K562 (cell line): Measurements from ENCODE around the gene ZFP30. TPM values are rescaled to one million over a fixed set of nuclear protein-coding genes. Genes with fewer than 3 reads are reported as not detected.
A peak's percentile ranks its signal among the peaks of the same experiment; 100 is the strongest.

Source experiments
- ATAC-seq: fragments of 200-7000 bp; cut with Tn5 transposase; 3 replicates; pipeline ENCODE4 v1.9.1; 2020; ENCODE audit warnings: moderate library complexity
- BruUV-seq: library from RNA; stranded (reverse); fragments of 400-500 nt; replicated peaks from 2 replicates; lab custom pipeline; 2021; lab: Mats Ljungman, UMichigan
- CTCF ChIA-PET: fragments of 300-600 bp; formaldehyde crosslinking; extraction: SDS; loops from one replicate; lab custom pipeline; 2021; ENCODE audit warnings: low intra/inter-chr PET ratio; lab: Yijun Ruan, JAX
- POLR2A ChIA-PET: fragments of 300-600, 350-650 bp; sonication (Branson Sonifier 250); formaldehyde crosslinking; extraction: SDS; loops from one replicate; lab custom pipeline; 2021; ENCODE audit warnings: antibody characterized with exemption, inconsistent platforms; lab: Yijun Ruan, JAX
- DNase-seq, 4 experiments: peaks; one replicate each; pipeline versions ENCODE4 v3.0.0 to v3.0.0-alpha.2; 2011 to 2018; ENCODE audit warnings: low spot score in 3 of 4, mixed read lengths in 3 of 4; ENCODE audit errors: extremely low read depth in 1 of 4
- FAIRE-seq: peaks from 2 replicates; lab custom pipeline; 2011; peaks lifted over from hg19 to GRCh38; lab: Jason Lieb, UNC
- H2AFZ ChIP-seq: 2 replicates; pipeline ENCODE4 v1.6.0; 2011; ENCODE audit warnings: low read depth, low read length, control low read depth, inconsistent platforms
- H3K27ac ChIP-seq: fragments of 200-600 bp; 3 replicates; pipeline ENCODE4 v1.8.0; 2011; ENCODE audit warnings: low read depth, mild to moderate bottlenecking, control low read depth, inconsistent platforms, low read length, moderate library complexity, mixed read lengths; ENCODE audit errors: extremely low read depth
- H3K27me3 ChIP-seq, 2 experiments: fragments of 300-600 bp in 1 of 2; 2 replicates in 1 of 2; 3 replicates in 1 of 2; pipeline versions ENCODE4 v1.6.0 to v1.8.0; 2011; ENCODE audit warnings: inconsistent platforms in 2 of 2, low read length in 2 of 2, mild to moderate bottlenecking in 1 of 2, mixed read lengths in 1 of 2, moderate library complexity in 1 of 2; ENCODE audit not compliant: control insufficient read depth in 2 of 2, insufficient read depth in 2 of 2
- H3K36me3 ChIP-seq: fragments of 300-600 bp; 3 replicates; pipeline ENCODE4 v1.8.0; 2011; ENCODE audit warnings: mild to moderate bottlenecking, low read length, inconsistent platforms; ENCODE audit not compliant: control insufficient read depth, insufficient read depth
- H3K4me1 ChIP-seq, 2 experiments: fragments of 200-600 bp in 1 of 2; replicated peaks in 1 of 2; 2 replicates in 1 of 2; 3 replicates in 1 of 2; pipeline versions ENCODE4 v1.5.1 to v1.8.0; 2011; ENCODE audit warnings: inconsistent platforms in 2 of 2, low read length in 2 of 2, mild to moderate bottlenecking in 1 of 2, mixed read lengths in 1 of 2, moderate library complexity in 1 of 2; ENCODE audit not compliant: control insufficient read depth in 2 of 2, insufficient read depth in 2 of 2
- H3K4me2 ChIP-seq: 2 replicates; pipeline ENCODE4 v1.6.1; 2011; ENCODE audit warnings: low read length, control low read depth, inconsistent platforms, mixed read lengths; ENCODE audit not compliant: insufficient read depth
- H3K4me3 ChIP-seq: fragments of 200-600 bp; sonication (generic), shearing (Covaris generic); 2 replicates; pipeline ENCODE4 v1.5.1; 2016; ENCODE audit warnings: control low read depth, inconsistent platforms
- H3K79me2 ChIP-seq: fragments of 200-600 bp; 3 replicates; pipeline ENCODE4 v1.8.0; 2011; ENCODE audit warnings: low read length, inconsistent platforms; ENCODE audit not compliant: control insufficient read depth, insufficient read depth
- H3K9ac ChIP-seq, 2 experiments: 2 replicates each; pipeline versions ENCODE4 v1.6.0 to v1.6.1; 2011; ENCODE audit warnings: low read depth in 2 of 2, low read length in 2 of 2, control low read depth in 1 of 2, inconsistent platforms in 1 of 2, mild to moderate bottlenecking in 1 of 2, mixed read lengths in 1 of 2; ENCODE audit not compliant: insufficient read depth in 1 of 2
- H3K9me1 ChIP-seq: one replicate; pipeline ENCODE4 v1.6.0; 2011; ENCODE audit warnings: inconsistent platforms, mild to moderate bottlenecking, low read length, moderate library complexity; ENCODE audit not compliant: control insufficient read depth, insufficient read depth
- H3K9me3 ChIP-seq: replicated peaks from 2 replicates; pipeline ENCODE4 v1.5.1; 2011; ENCODE audit warnings: low read depth, low read length, inconsistent platforms; ENCODE audit not compliant: control insufficient read depth, insufficient read depth
- H4K20me1 ChIP-seq: replicated peaks from 2 replicates; pipeline ENCODE4 v1.6.1; 2011; ENCODE audit warnings: low read length, inconsistent platforms, mixed read lengths; ENCODE audit not compliant: control insufficient read depth, insufficient read depth
- HCFC1 ChIP-seq: IDR thresholded peaks from 2 replicates; pipeline ENCODE4 v1.6.1; 2012; ENCODE audit warnings: low read depth, low read length, improper control_type of control experiment
- MECOM ChIP-seq: fragments of 250-450 bp; sonication (Bioruptor Pico); IDR thresholded peaks from 2 replicates; pipeline ENCODE4 v1.8.0; 2022; ENCODE audit warnings: inconsistent platforms
- STAT5B ChIP-seq: fragments of 250-450 bp; sonication (Bioruptor Pico); IDR thresholded peaks from 2 replicates; pipeline ENCODE4 v1.8.0; 2021; ENCODE audit warnings: mild to moderate bottlenecking, inconsistent platforms
- TFAM ChIP-seq: fragments of 250-450 bp; sonication (Bioruptor Pico); conservative IDR thresholded peaks from 2 replicates; pipeline ENCODE4 v1.5.0; 2021; ENCODE audit warnings: mild to moderate bottlenecking, moderate library complexity
- XRCC3 ChIP-seq: fragments of 450-650 bp; IDR thresholded peaks from 2 replicates; pipeline ENCODE4 v1.6.1; 2017; ENCODE audit warnings: mild to moderate bottlenecking, moderate library complexity
- ZNF274 ChIP-seq: IDR thresholded peaks from 2 replicates; pipeline ENCODE4 v1.6.1; 2011; ENCODE audit warnings: low read depth, mild to moderate bottlenecking, low read length, moderate library complexity, borderline replicate concordance
- WGBS: fragments of 100-300 bp; shearing (Covaris generic); methylation state at CpG from one replicate; pipeline ENCODE4 v1.1.6; 2016; ENCODE audit warnings: low coverage, mixed read lengths; ENCODE audit not compliant: insufficient coverage; ENCODE audit errors: missing lambda C conversion rate; 5-methylcytosine and 5-hydroxymethylcytosine counted together
- in situ Hi-C: fragments of 300-500 bp; cut with MboI; formaldehyde crosslinking; loops from 4 replicates; pipeline ENCODE4 v1.15.0; 2018; ENCODE audit warnings: inconsistent platforms, mixed read lengths
- intact Hi-C: fragments of 100-400 bp; cut with micrococcal nuclease; formaldehyde crosslinking; loops from 2 replicates; pipeline ENCODE4 v1.14.2; 2022
- polyA plus RNA-seq, 8 experiments: library from polyadenylated mRNA; depleted of rRNA in 4 of 8; stranded (reverse) in 5 of 8; unstranded in 3 of 8; fragments of >200 nt; fragmentation: Nextera tagmentation in 2 of 8; fragmentation: Illumina TruSeq in 1 of 8; extraction: Ambion mirVana in 2 of 8; extraction: Trizol in 1 of 8; gene quantifications; 2 replicates each; pipeline versions ENCODE4 v1.2.1 to v1.2.3, GENCODE V29; 2011 to 2014; ENCODE audit warnings: inconsistent platforms in 1 of 8, missing spikeins in 1 of 8
- small RNA-seq: library from RNA; depleted of rRNA; stranded (forward); fragments of <200 nt; gene quantifications from one replicate; pipeline ENCODE3, GENCODE V24; 2014
- total RNA-seq, 7 experiments: library from RNA; depleted of rRNA in 6 of 7; stranded (reverse); fragments of >200 nt in 6 of 7; fragmentation: Illumina TruSeq in 2 of 7; extraction: Trizol in 2 of 7; gene quantifications; 2 replicates each; pipeline versions ENCODE4 v1.2.1 to v1.2.3, GENCODE V29; 2011 to 2021; ENCODE audit warnings: low replicate concordance in 1 of 7
- TF ChIP-seq, protein P1 (sequence below): sonication (generic); formaldehyde crosslinking; IDR thresholded peaks from 2 replicates; pipeline ENCODE4 v1.9.0; 2022; ENCODE audit warnings: mild to moderate bottlenecking, missing genetic modification reagents

ZFP30 gene
- total and polyA plus RNA-seq, 9 of the 15 experiments (the other 6 are each of a cell fraction or from before 2014, with no cell fraction given), result 1.1 to 11.3 (median 4.9) TPM

DNA sequence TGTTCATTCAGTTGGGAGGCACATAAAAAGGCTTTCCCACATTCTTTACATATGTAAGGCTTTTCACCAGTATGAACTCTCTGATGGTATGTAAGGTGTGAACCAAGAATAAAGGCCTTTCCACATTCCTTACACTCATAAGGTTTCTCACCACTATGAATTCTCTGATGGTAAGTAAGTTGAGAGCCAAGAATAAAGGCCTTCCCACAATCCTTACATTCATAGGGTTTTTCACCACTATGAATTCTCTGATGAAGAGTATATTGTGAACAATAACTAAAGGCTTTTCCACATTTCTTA, 89.9 kb downstream of the ZFP30 start:
- ChIA-PET CTCF (no interaction called here), POLR2A (no interaction called here)
- FAIRE-seq (no peak), DNase-seq (no peak), ATAC-seq (no peak)
- intact Hi-C loops (no loop called here), in situ Hi-C loops (no loop called here)
- Histone ChIP-seq H3K4me2 (no peak overlapping the region), H3K36me3 (no peaks in the 10 kb centered on the region), H3K4me3 (no peak overlapping the region), H3K9me1 (no peaks in the 10 kb centered on the region), H2AFZ (no peak overlapping the region), H3K27ac (no peak overlapping the region), H3K79me2 (no peaks in the 10 kb centered on the region), H3K9ac (no peak overlapping the region), H4K20me1 (no peaks in the 10 kb centered on the region), H3K27me3 (no peaks in the 10 kb centered on the region), H3K9me3 (peaks cover 13% of the 10 kb centered on the region), H3K4me1 (no peaks in the 10 kb centered on the region)
- BruUV-seq, result no TSS peak
- TF ChIP-seq ZNF274 (peak; percentile 84; the same call in 1 of the 2 replicates), HCFC1 (no peak), STAT5B (CRISPR knock-in tag) (no peak), TFAM (CRISPR knock-in tag) (no peak), MECOM (CRISPR knock-in tag) (no peak)

GRCh38 chr19:37564624-37565369, 90.5 kb downstream of the ZFP30 start:
- FAIRE-seq, result no peak
- no peaks in the 10 kb centered on the region for H4K20me1 ChIP-seq
- ATAC-seq, result no peak
- no peaks in the 10 kb centered on the region for H3K4me1 ChIP-seq
- intact Hi-C loops (no loop called here), in situ Hi-C loops (no loop called here)
- POLR2A ChIA-PET, result no interaction called here
- H3K9ac ChIP-seq, result no peak overlapping the region
- no peaks in the 10 kb centered on the region for H3K36me3 ChIP-seq
- H3K4me2 ChIP-seq, result no peak overlapping the region
- H3K27me3 ChIP-seq, result no peaks in the 10 kb centered on the region
- H2AFZ ChIP-seq, result no peak overlapping the region
- CTCF ChIA-PET, result no interaction called here
- peaks cover 13% of the 10 kb centered on the region for H3K9me3 ChIP-seq
- H3K27ac ChIP-seq, result no peak overlapping the region
- 11% methylated on average over 7 of the region's 7 CpGs for WGBS
- H3K79me2 ChIP-seq, result no peaks in the 10 kb centered on the region
- DNase-seq, result no peak
- H3K4me3 ChIP-seq, result no peak overlapping the region
- TF ChIP-seq, protein P1, sequence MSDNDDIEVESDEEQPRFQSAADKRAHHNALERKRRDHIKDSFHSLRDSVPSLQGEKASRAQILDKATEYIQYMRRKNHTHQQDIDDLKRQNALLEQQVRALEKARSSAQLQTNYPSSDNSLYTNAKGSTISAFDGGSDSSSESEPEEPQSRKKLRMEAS, result no peak
- peak; percentile 99 for TF ChIP-seq ZNF274
- TF ChIP-seq XRCC3, result no peak
- BruUV-seq, result no TSS peak
- H3K9me1 ChIP-seq, result no peaks in the 10 kb centered on the region

Small RNA genes lying within 50 kb of the gene (small RNA-seq; reads per million reads assigned to genes)
- not detected for gene SELENOKP1

Other genes starting within 250 kb of the ZFP30 start
- 5.1 and 5.6 TPM in 2 replicates for gene ZNF569, start 188.0 kb downstream of the ZFP30 start, total RNA-seq (2014; rRNA removed)
- 4.9 and 5.7 TPM in 2 replicates for gene ZNF569, start 188.0 kb downstream of the ZFP30 start, total RNA-seq (2014; rRNA removed; fragmentation: Illumina TruSeq; extraction: Trizol)
- gene ZNF569, start 188.0 kb downstream of the ZFP30 start, total RNA-seq (2015; rRNA removed; fragmentation: Illumina TruSeq; extraction: Trizol), result 5.4 and 5.7 TPM in 2 replicates
- gene ZNF569, start 188.0 kb downstream of the ZFP30 start, total RNA-seq (2021), result 4.1 and 4.9 TPM in 2 replicates
- gene ZNF569, start 188.0 kb downstream of the ZFP30 start, polyA plus RNA-seq (2011; rRNA removed), result 0.93 and 2.8 TPM in 2 replicates
- 3.0 and 4.5 TPM in 2 replicates for gene ZNF569, start 188.0 kb downstream of the ZFP30 start, polyA plus RNA-seq (2014; fragmentation: Illumina TruSeq; extraction: Trizol)
- gene ZNF569, start 188.0 kb downstream of the ZFP30 start, polyA plus RNA-seq (2014; fragmentation: Nextera tagmentation; extraction: Ambion mirVana), result 1 to 10 TPM; 2.1 to 3.9 TPM
- 2.8 and 3.1 TPM in 2 replicates for gene ZNF569, start 188.0 kb downstream of the ZFP30 start, polyA plus RNA-seq (2014; rRNA removed)
- 0.09 and 0.45 TPM in 2 replicates for gene ZNF570, start 186.1 kb downstream of the ZFP30 start, total RNA-seq (2014; rRNA removed)
- 0.64 and 0.73 TPM in 2 replicates for gene ZNF570, start 186.1 kb downstream of the ZFP30 start, total RNA-seq (2014; rRNA removed; fragmentation: Illumina TruSeq; extraction: Trizol)
- gene ZNF570, start 186.1 kb downstream of the ZFP30 start, total RNA-seq (2015; rRNA removed; fragmentation: Illumina TruSeq; extraction: Trizol), result 0.22 and 0.60 TPM in 2 replicates
- gene ZNF570, start 186.1 kb downstream of the ZFP30 start, total RNA-seq (2021), result 0.54 and 0.60 TPM in 2 replicates
- gene ZNF570, start 186.1 kb downstream of the ZFP30 start, polyA plus RNA-seq (2011; rRNA removed), result 0.05 and 0.95 TPM in 2 replicates
- 0.58 and 0.59 TPM in 2 replicates for gene ZNF570, start 186.1 kb downstream of the ZFP30 start, polyA plus RNA-seq (2014; fragmentation: Illumina TruSeq; extraction: Trizol)
- gene ZNF570, start 186.1 kb downstream of the ZFP30 start, polyA plus RNA-seq (2014; fragmentation: Nextera tagmentation; extraction: Ambion mirVana), result under 1 TPM; 0.11 to 0.38 TPM
- 0.23 and 0.57 TPM in 2 replicates for gene ZNF570, start 186.1 kb downstream of the ZFP30 start, polyA plus RNA-seq (2014; rRNA removed)
- 0.04 TPM in 1 of 2 replicates, not detected in the other for gene ZNF793, start 148.5 kb downstream of the ZFP30 start, total RNA-seq (2014; rRNA removed)
- gene ZNF793, start 148.5 kb downstream of the ZFP30 start, total RNA-seq (2014; rRNA removed; fragmentation: Illumina TruSeq; extraction: Trizol), result not detected in 2 replicates
- 0.08 TPM in 1 of 2 replicates, not detected in the other for gene ZNF793, start 148.5 kb downstream of the ZFP30 start, total RNA-seq (2015; rRNA removed; fragmentation: Illumina TruSeq; extraction: Trizol)
- gene ZNF793, start 148.5 kb downstream of the ZFP30 start, total RNA-seq (2021), result 0.02 TPM in 1 of 2 replicates, not detected in the other
- not detected in 2 replicates for gene ZNF793, start 148.5 kb downstream of the ZFP30 start, polyA plus RNA-seq (2011; rRNA removed)
- gene ZNF793, start 148.5 kb downstream of the ZFP30 start, polyA plus RNA-seq (2014; fragmentation: Illumina TruSeq; extraction: Trizol), result 0.04 TPM in 1 of 2 replicates, not detected in the other
- under 1 TPM in 1 of 2 experiments, not detected in 1; 0.03 TPM for gene ZNF793, start 148.5 kb downstream of the ZFP30 start, polyA plus RNA-seq (2014; fragmentation: Nextera tagmentation; extraction: Ambion mirVana)
- not detected in 2 replicates for gene ZNF793, start 148.5 kb downstream of the ZFP30 start, polyA plus RNA-seq (2014; rRNA removed)
- gene ZNF571, start 60.7 kb downstream of the ZFP30 start, total RNA-seq (2014; rRNA removed), result 0.49 and 0.82 TPM in 2 replicates
- gene ZNF571, start 60.7 kb downstream of the ZFP30 start, total RNA-seq (2014; rRNA removed; fragmentation: Illumina TruSeq; extraction: Trizol), result 2.2 and 2.3 TPM in 2 replicates
- 1.5 and 2.0 TPM in 2 replicates for gene ZNF571, start 60.7 kb downstream of the ZFP30 start, total RNA-seq (2015; rRNA removed; fragmentation: Illumina TruSeq; extraction: Trizol)
- 1.3 and 1.8 TPM in 2 replicates for gene ZNF571, start 60.7 kb downstream of the ZFP30 start, total RNA-seq (2021)
- 0.79 and 3.9 TPM in 2 replicates for gene ZNF571, start 60.7 kb downstream of the ZFP30 start, polyA plus RNA-seq (2011; rRNA removed)
- 1.3 and 1.6 TPM in 2 replicates for gene ZNF571, start 60.7 kb downstream of the ZFP30 start, polyA plus RNA-seq (2014; fragmentation: Illumina TruSeq; extraction: Trizol)
- 1 to 10 TPM; 2.1 to 3.1 TPM for gene ZNF571, start 60.7 kb downstream of the ZFP30 start, polyA plus RNA-seq (2014; fragmentation: Nextera tagmentation; extraction: Ambion mirVana)
- gene ZNF571, start 60.7 kb downstream of the ZFP30 start, polyA plus RNA-seq (2014; rRNA removed), result 1.0 and 1.7 TPM in 2 replicates
- gene ZNF540, start 60.6 kb downstream of the ZFP30 start, total RNA-seq (2014; rRNA removed), result 0.73 TPM in 1 of 2 replicates, not detected in the other
- 0.33 and 0.64 TPM in 2 replicates for gene ZNF540, start 60.6 kb downstream of the ZFP30 start, total RNA-seq (2014; rRNA removed; fragmentation: Illumina TruSeq; extraction: Trizol)
- gene ZNF540, start 60.6 kb downstream of the ZFP30 start, total RNA-seq (2015; rRNA removed; fragmentation: Illumina TruSeq; extraction: Trizol), result 0.19 and 0.36 TPM in 2 replicates
- 0.38 and 0.44 TPM in 2 replicates for gene ZNF540, start 60.6 kb downstream of the ZFP30 start, total RNA-seq (2021)
- 0.11 and 0.95 TPM in 2 replicates for gene ZNF540, start 60.6 kb downstream of the ZFP30 start, polyA plus RNA-seq (2011; rRNA removed)
- 0.36 and 0.95 TPM in 2 replicates for gene ZNF540, start 60.6 kb downstream of the ZFP30 start, polyA plus RNA-seq (2014; fragmentation: Illumina TruSeq; extraction: Trizol)
- under 1 TPM; 0.20 to 0.56 TPM for gene ZNF540, start 60.6 kb downstream of the ZFP30 start, polyA plus RNA-seq (2014; fragmentation: Nextera tagmentation; extraction: Ambion mirVana)
- 0.32 and 0.67 TPM in 2 replicates for gene ZNF540, start 60.6 kb downstream of the ZFP30 start, polyA plus RNA-seq (2014; rRNA removed)
- gene ZNF607, start 64.3 kb upstream of the ZFP30 start, total RNA-seq (2014; rRNA removed), result 2.4 and 2.7 TPM in 2 replicates
- gene ZNF607, start 64.3 kb upstream of the ZFP30 start, total RNA-seq (2014; rRNA removed; fragmentation: Illumina TruSeq; extraction: Trizol), result 3.6 and 3.9 TPM in 2 replicates
- gene ZNF607, start 64.3 kb upstream of the ZFP30 start, total RNA-seq (2015; rRNA removed; fragmentation: Illumina TruSeq; extraction: Trizol), result 3.7 and 3.8 TPM in 2 replicates
- gene ZNF607, start 64.3 kb upstream of the ZFP30 start, total RNA-seq (2021), result 5.1 and 5.7 TPM in 2 replicates
- gene ZNF607, start 64.3 kb upstream of the ZFP30 start, polyA plus RNA-seq (2011; rRNA removed), result 0.91 and 4.3 TPM in 2 replicates
- gene ZNF607, start 64.3 kb upstream of the ZFP30 start, polyA plus RNA-seq (2014; fragmentation: Illumina TruSeq; extraction: Trizol), result 3.0 and 3.2 TPM in 2 replicates
- gene ZNF607, start 64.3 kb upstream of the ZFP30 start, polyA plus RNA-seq (2014; fragmentation: Nextera tagmentation; extraction: Ambion mirVana), result under 1 TPM; 0.65 to 0.96 TPM
- gene ZNF607, start 64.3 kb upstream of the ZFP30 start, polyA plus RNA-seq (2014; rRNA removed), result 3.1 and 4.3 TPM in 2 replicates
- gene ZNF573, start 124.1 kb upstream of the ZFP30 start, total RNA-seq (2014; rRNA removed), result 1.5 and 2.0 TPM in 2 replicates
- 7.3 and 7.8 TPM in 2 replicates for gene ZNF573, start 124.1 kb upstream of the ZFP30 start, total RNA-seq (2014; rRNA removed; fragmentation: Illumina TruSeq; extraction: Trizol)
- 6.7 and 7.9 TPM in 2 replicates for gene ZNF573, start 124.1 kb upstream of the ZFP30 start, total RNA-seq (2015; rRNA removed; fragmentation: Illumina TruSeq; extraction: Trizol)
- gene ZNF573, start 124.1 kb upstream of the ZFP30 start, total RNA-seq (2021), result 4.7 and 5.0 TPM in 2 replicates
- gene ZNF573, start 124.1 kb upstream of the ZFP30 start, polyA plus RNA-seq (2011; rRNA removed), result 1.5 and 4.3 TPM in 2 replicates
- 1.7 and 2.3 TPM in 2 replicates for gene ZNF573, start 124.1 kb upstream of the ZFP30 start, polyA plus RNA-seq (2014; fragmentation: Illumina TruSeq; extraction: Trizol)
- 1 to 10 TPM; 2.4 to 4.6 TPM for gene ZNF573, start 124.1 kb upstream of the ZFP30 start, polyA plus RNA-seq (2014; fragmentation: Nextera tagmentation; extraction: Ambion mirVana)
- 2.0 and 2.3 TPM in 2 replicates for gene ZNF573, start 124.1 kb upstream of the ZFP30 start, polyA plus RNA-seq (2014; rRNA removed)